ENCODE data around the gene PAX2.

- TF ChIP-seq CTCF (IDR thresholded peaks at IDR 0.05) = no peak
- TF ChIP-seq ZFX (IDR thresholded peaks at IDR 0.05; ENCODE audit: borderline replicate concordance) = no peak
Observed at GRCh38 chr10:100734295-100735086, 10.9 kb upstream of the PAX2 start.
